GM23338 (cell line): ENCODE results near the gene NOPCHAP1. TPM values are rescaled to one million over a fixed set of nuclear protein-coding genes. Genes with fewer than 3 reads are reported as not detected.

Experiments
- ATAC-seq: fragments of 200-7000 bp; cut with Tn5 transposase; 3 replicates; pipeline ENCODE4 v1.9.1; 2020
- DNase-seq: peaks from one replicate; pipeline ENCODE4 v3.0.0-alpha.2; 2015; ENCODE audit warnings: low spot score
- H2AFZ ChIP-seq: fragments of 200-600 bp; sonication (generic); 2 replicates; pipeline ENCODE4 v1.8.0; 2016; ENCODE audit warnings: antibody characterized with exemption, mild to moderate bottlenecking, moderate library complexity
- H3F3A ChIP-seq: fragments of 200-600 bp; sonication (generic); replicated peaks from 2 replicates; pipeline ENCODE4 v1.8.0; 2017; ENCODE audit warnings: antibody characterized with exemption, mixed run types, low read depth
- H3K27ac ChIP-seq: fragments of 200-600 bp; sonication (generic); 2 replicates; pipeline ENCODE4 v1.6.1; 2016; ENCODE audit warnings: low read depth
- H3K27me3 ChIP-seq: fragments of 200-600 bp; sonication (generic); 2 replicates; pipeline ENCODE4 v1.8.0; 2016; ENCODE audit warnings: mild to moderate bottlenecking, mixed run types, moderate library complexity; ENCODE audit not compliant: insufficient read depth
- H3K36me3 ChIP-seq: fragments of 200-600 bp; sonication (generic); 2 replicates; pipeline ENCODE4 v1.8.0; 2016; ENCODE audit warnings: mild to moderate bottlenecking; ENCODE audit not compliant: insufficient read depth
- H3K4me1 ChIP-seq: fragments of 200-600 bp; sonication (generic); 2 replicates; pipeline ENCODE4 v1.8.0; 2016; ENCODE audit warnings: mild to moderate bottlenecking, moderate library complexity; ENCODE audit not compliant: insufficient read depth
- H3K4me2 ChIP-seq: fragments of 200-600 bp; sonication (generic); 2 replicates; pipeline ENCODE4 v1.7.1; 2017; ENCODE audit warnings: mixed run types
- H3K4me3 ChIP-seq: fragments of 200-600 bp; sonication (generic); 2 replicates; pipeline ENCODE4 v1.6.1; 2016; ENCODE audit warnings: mixed run types
- H3K79me2 ChIP-seq: fragments of 200-600 bp; sonication (generic); replicated peaks from 2 replicates; pipeline ENCODE4 v1.8.0; 2017; ENCODE audit warnings: mild to moderate bottlenecking; ENCODE audit not compliant: insufficient read depth
- H3K9me2 ChIP-seq: fragments of 200-600 bp; sonication (generic); 2 replicates; pipeline ENCODE4 v1.8.0; 2017; ENCODE audit not compliant: insufficient read depth
- H4K20me1 ChIP-seq: fragments of 200-600 bp; sonication (generic); replicated peaks from 2 replicates; pipeline ENCODE4 v1.8.0; 2017; ENCODE audit warnings: mild to moderate bottlenecking; ENCODE audit not compliant: insufficient read depth
- H3K27ac Mint-ChIP-seq: 2 replicates; pipeline ENCODE4 v1.8.0; 2020; ENCODE audit warnings: inconsistent platforms, mild to moderate bottlenecking, moderate library complexity, mixed read lengths
- H3K27me3 Mint-ChIP-seq: 3 replicates; pipeline ENCODE4 v1.8.0; 2022; ENCODE audit warnings: low read depth, mild to moderate bottlenecking, moderate library complexity, mixed read lengths, inconsistent platforms; ENCODE audit not compliant: insufficient read depth, poor library complexity
- H3K36me3 Mint-ChIP-seq: 3 replicates; pipeline ENCODE4 v1.8.0; 2021; ENCODE audit warnings: low read depth, mild to moderate bottlenecking, inconsistent platforms, moderate library complexity, mixed read lengths
- H3K4me1 Mint-ChIP-seq: 3 replicates; pipeline ENCODE4 v1.8.0; 2020; ENCODE audit warnings: mild to moderate bottlenecking, inconsistent platforms, mixed read lengths
- H3K4me3 Mint-ChIP-seq: 3 replicates; pipeline ENCODE4 v1.8.0; 2021; ENCODE audit warnings: moderate library complexity, mild to moderate bottlenecking, inconsistent platforms, mixed read lengths
- H3K9me3 Mint-ChIP-seq: 3 replicates; pipeline ENCODE4 v1.8.0; 2020; ENCODE audit warnings: moderate library complexity, mild to moderate bottlenecking, inconsistent platforms, mixed read lengths
- CREB1 ChIP-seq: fragments of 250-450 bp; sonication (Bioruptor Pico); IDR thresholded peaks from 2 replicates; pipeline ENCODE4 v1.5.0; 2020; ENCODE audit warnings: low read depth, mild to moderate bottlenecking, moderate library complexity
- CTCF ChIP-seq, 2 experiments: fragments of 200-600 bp in 1 of 2; sonication (generic) in 1 of 2; conservative IDR thresholded peaks; 2 replicates each; pipeline versions ENCODE4 v1.5.1 to v1.6.1; 2016 to 2017; ENCODE audit warnings: antibody characterized with exemption in 2 of 2, low read depth in 2 of 2, mild to moderate bottlenecking in 2 of 2, moderate library complexity in 1 of 2
- EZH2phosphoT487 ChIP-seq: fragments of 200-600 bp; sonication (generic); IDR thresholded peaks from one replicate; pipeline ENCODE4 v1.8.1; 2018; ENCODE audit warnings: antibody characterized with exemption; ENCODE audit not compliant: unreplicated experiment
- JUNB ChIP-seq: IDR thresholded peaks from one replicate; pipeline ENCODE4 v1.6.1; 2016; ENCODE audit warnings: antibody characterized with exemption; ENCODE audit not compliant: unreplicated experiment
- NANOG ChIP-seq: IDR thresholded peaks from 2 replicates; pipeline ENCODE4 v1.6.1; 2016; ENCODE audit warnings: antibody characterized with exemption, borderline replicate concordance
- POLR2AphosphoS5 ChIP-seq: IDR thresholded peaks from 2 replicates; pipeline ENCODE4 v1.6.1; 2016; ENCODE audit warnings: antibody characterized with exemption, low read depth
- REST ChIP-seq: IDR thresholded peaks from one replicate; pipeline ENCODE4 v1.6.1; 2018; ENCODE audit warnings: antibody characterized with exemption; ENCODE audit not compliant: unreplicated experiment
- ZNF331 ChIP-seq: fragments of 250-450 bp; sonication (Bioruptor Pico); IDR thresholded peaks from 2 replicates; pipeline ENCODE4 v1.5.0; 2020; ENCODE audit warnings: low read depth, mild to moderate bottlenecking, moderate library complexity
- ZNF462 ChIP-seq: fragments of 250-450 bp; sonication (Bioruptor Pico); IDR thresholded peaks from 2 replicates; pipeline ENCODE4 v1.5.0; 2020; ENCODE audit warnings: mild to moderate bottlenecking, moderate library complexity
- polyA plus RNA-seq: library from polyadenylated mRNA; unstranded; fragments of >200 nt; fragmentation: Nextera tagmentation; extraction: Ambion mirVana; gene quantifications from 2 replicates; pipeline ENCODE4 v1.2.1, GENCODE V29; 2016
- total RNA-seq: library from RNA; depleted of rRNA; stranded (reverse); fragments of >200 nt; shearing (Covaris generic); gene quantifications from 2 replicates; pipeline ENCODE4 v1.2.3, GENCODE V29; 2014

NOPCHAP1 gene
- total and polyA plus RNA-seq, 2 experiments from 2014 or later: 14.7 to 221 TPM

GRCh38 chr12:104998423-104999346 is 12.6 kb downstream of the NOPCHAP1 start (continued):
- TF ChIP-seq CREB1 (CRISPR knock-in tag) (no peak), NANOG (no peak), JUNB (no peak), REST (no peak), CTCF (conservative IDR thresholded peaks at IDR 0.05; ENCODE audit: low read depth in 2 of 2) (no peak), ZNF331 (CRISPR knock-in tag) (no peak), EZH2phosphoT487 (no peak)

- no peaks in the 10 kb centered on the region for H3F3A ChIP-seq
- H3K9me2 ChIP-seq: no peaks in the 10 kb centered on the region
- no peaks in the 10 kb centered on the region for H3K27me3 ChIP-seq
- H3K36me3 Mint-ChIP-seq: peaks cover 91% of the 10 kb centered on the region
- H3K4me3 ChIP-seq: no peak overlapping the region
- no peaks in the 10 kb centered on the region for H3K9me3 Mint-ChIP-seq
- no peak overlapping the region for H2AFZ ChIP-seq
- H3K27me3 Mint-ChIP-seq: peaks cover 3% of the 10 kb centered on the region
- peaks cover 20% of the 10 kb centered on the region for H4K20me1 ChIP-seq
- no peak overlapping the region for H3K4me3 Mint-ChIP-seq
- DNase-seq: no peak
- H3K4me1 ChIP-seq: no peaks in the 10 kb centered on the region
- ATAC-seq: no peak
- no peak overlapping the region for H3K27ac Mint-ChIP-seq
- no peak overlapping the region for H3K27ac ChIP-seq
- H3K36me3 ChIP-seq: peaks cover 51% of the 10 kb centered on the region
- no peaks in the 10 kb centered on the region for H3K4me1 Mint-ChIP-seq
- no peak overlapping the region for H3K4me2 ChIP-seq
- H3K79me2 ChIP-seq: peaks cover 16% of the 10 kb centered on the region; the same call in 1 of the 2 replicates
- TF ChIP-seq ZNF462 (CRISPR knock-in tag): no peak
- no peak for TF ChIP-seq CREB1 (CRISPR knock-in tag)
- no peak for TF ChIP-seq CTCF (conservative IDR thresholded peaks at IDR 0.05; ENCODE audit: low read depth in 2 of 2)
- no peak for TF ChIP-seq EZH2phosphoT487
- no peak for TF ChIP-seq POLR2AphosphoS5
- no peak for TF ChIP-seq ZNF331 (CRISPR knock-in tag)
These were observed 13.2 kb downstream of the NOPCHAP1 start for GRCh38 chr12:104999347-104999685.
